NT2/D1 (cell line): ENCODE results near the gene PTPRK.

ENCODE experiments used
- YY1 ChIP-seq: IDR thresholded peaks from 2 replicates; pipeline ENCODE4 v1.6.1; 2011; ENCODE audit not compliant: insufficient read length, insufficient read depth
- ZNF274 ChIP-seq: IDR thresholded peaks from 2 replicates; pipeline ENCODE4 v1.6.1; 2011; ENCODE audit warnings: mild to moderate bottlenecking, low read depth, low read length

- no peak for TF ChIP-seq ZNF274
- no peak for TF ChIP-seq YY1
These were observed 237.4 kb downstream of the PTPRK start for GRCh38 chr6:128282961-128283360.
